Kidney (tissue), 14 donors: Measurements from ENCODE around the gene PSG1. TPM values are rescaled to one million over a fixed set of nuclear protein-coding genes. Genes with fewer than 3 reads are reported as not detected.
"Not testable (repeated sequence)": the region's sequence is repeated elsewhere in the genome, so short reads cannot be mapped to it uniquely, and the experiment has no call there.

ENCODE experiments used
- DNase-seq, 5 donors: peaks; one replicate each; pipeline ENCODE4 v3.0.0-alpha.2; 2013 to 2020
- FAIRE-seq: peaks from 2 replicates; lab custom pipeline; 2012; peaks lifted over from hg19 to GRCh38; lab: Jason Lieb, UNC
- H3K27ac ChIP-seq, 2 donors: one replicate each; pipeline ENCODE4 v1.7.0; 2013; ENCODE audit warnings: low read depth in 2 of 2, low read length in 2 of 2, inconsistent platforms in 1 of 2
- H3K27me3 ChIP-seq: one replicate; pipeline ENCODE4 v1.7.1; 2013; ENCODE audit warnings: low read length, inconsistent platforms; ENCODE audit not compliant: control insufficient read depth, insufficient read depth
- H3K36me3 ChIP-seq, 3 donors: one replicate each; pipeline versions ENCODE4 v1.7.0 to v1.7.1; 2013; ENCODE audit warnings: low read length in 3 of 3, control low read depth in 1 of 3, inconsistent platforms in 1 of 3; ENCODE audit not compliant: insufficient read depth in 3 of 3, control insufficient read depth in 2 of 3
- H3K4me1 ChIP-seq, 3 donors: one replicate each; pipeline versions ENCODE4 v1.7.0 to v1.7.1; 2013; ENCODE audit warnings: low read length in 3 of 3, inconsistent platforms in 1 of 3, low read depth in 1 of 3; ENCODE audit not compliant: control insufficient read depth in 2 of 3, insufficient read depth in 2 of 3
- H3K4me3 ChIP-seq, 3 donors: one replicate each; pipeline versions ENCODE4 v1.7.0 to v1.8.1; 2013; ENCODE audit warnings: low read length in 3 of 3, control low read depth in 1 of 3, inconsistent platforms in 1 of 3
- H3K9ac ChIP-seq, 3 donors: one replicate each; pipeline versions ENCODE4 v1.7.0 to v1.7.1; 2013; ENCODE audit warnings: low read length in 3 of 3, control low read depth in 1 of 3, inconsistent platforms in 1 of 3
- H3K9me3 ChIP-seq, 3 donors: one replicate each; pipeline versions ENCODE4 v1.7.0 to v1.7.1; 2013; ENCODE audit warnings: low read length in 3 of 3, control low read depth in 1 of 3, inconsistent platforms in 1 of 3; ENCODE audit not compliant: control insufficient read depth in 2 of 3, insufficient read depth in 1 of 3
- CTCF ChIP-seq: IDR thresholded peaks from 3 replicates; pipeline ENCODE4 v1.5.1; 2012; ENCODE audit warnings: mild to moderate bottlenecking, moderate library complexity, borderline replicate concordance; ENCODE audit not compliant: insufficient read depth; ENCODE audit errors: extremely low read depth
- intact Hi-C: fragments of 100-400 bp; cut with DNase I; formaldehyde crosslinking; loops from one replicate; pipeline ENCODE4 v1.11.1; 2022
- polyA plus RNA-seq: library from polyadenylated mRNA; stranded (reverse); fragments of 350-450 nt; fragmentation: Illumina TruSeq; extraction: RNeasy Lipid Tissue Mini Kit (QIAGEN cat#74804); gene quantifications from one replicate; pipeline ENCODE4 v1.2.3, GENCODE V29; 2014; ENCODE audit warnings: low read depth, low replicate concordance; ENCODE audit not compliant: insufficient read depth
- total RNA-seq: library from RNA; stranded (reverse); fragmentation: NEBNext Ultra II Directional; extraction: Animal tissue kit (Norgen Biotek cat#: 25700); gene quantifications from one replicate; pipeline ENCODE4 v1.2.1, GENCODE V29; 2021
- donor health status: control.
- donor health status: control.
- donor health status: control.
- donor health status: control.
- donor health status: control.
- donor health status: DM: yes; HTN: yes; CAD: no.
- donor health status: Normal renal cell carcinoma (clear cell type).

Gene PSG1
- total and polyA plus RNA-seq, 2 donors from 2014 or later, result not detected

GRCh38 chr19:42919757-42920079, 40.2 kb upstream of the PSG1 start:
- no peak overlapping the region for H3K4me3 ChIP-seq
- H3K9me3 ChIP-seq, result no peaks in the 10 kb centered on the region
- H3K4me1 ChIP-seq, result no peaks in the 10 kb centered on the region
- TF ChIP-seq CTCF, result no peak
- no peak for FAIRE-seq
- no peak overlapping the region for H3K9ac ChIP-seq
- no peaks in the 10 kb centered on the region for H3K36me3 ChIP-seq
- no peak for DNase-seq
- intact Hi-C loops, result no loop called here
- H3K27me3 ChIP-seq, result no peaks in the 10 kb centered on the region
- H3K27ac ChIP-seq, result no peak overlapping the region

GRCh38 chr19:42919070-42919756, 39.7 kb upstream of the PSG1 start:
- H3K4me3 ChIP-seq, H3K36me3 ChIP-seq, H3K9me3 ChIP-seq, H3K27me3 ChIP-seq, H3K9ac ChIP-seq, DNase-seq, H3K4me1 ChIP-seq, FAIRE-seq, H3K27ac ChIP-seq, intact Hi-C loops: not testable (repeated sequence)

- H3K4me1 ChIP-seq, H3K27me3 ChIP-seq, H3K9me3 ChIP-seq, H3K9ac ChIP-seq, H3K36me3 ChIP-seq, intact Hi-C loops, DNase-seq, H3K27ac ChIP-seq, H3K4me3 ChIP-seq, FAIRE-seq: not testable (repeated sequence)
Observed at GRCh38 chr19:42918377-42919069, 39.0 kb upstream of the PSG1 start.

DNA sequence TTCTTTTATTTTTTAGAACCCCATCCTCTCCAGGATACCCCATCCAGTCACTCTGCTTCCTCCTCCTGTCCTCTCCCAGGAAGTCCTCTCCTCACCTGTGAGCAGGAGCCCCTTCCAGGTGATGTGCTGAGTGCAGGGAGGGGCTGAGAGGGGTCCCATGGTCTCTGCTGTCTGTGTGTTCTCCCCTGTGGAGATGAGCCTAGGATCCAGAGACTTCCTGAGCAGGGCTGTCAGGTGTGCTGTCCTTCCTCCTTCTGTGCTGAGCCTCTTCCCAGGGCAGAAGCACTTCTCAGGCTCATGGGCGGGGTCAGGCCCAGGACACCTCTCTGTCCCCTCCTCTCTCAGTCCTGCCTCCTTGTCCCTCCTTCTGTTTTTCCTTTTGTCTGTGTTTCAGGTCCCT, 38.1 kb upstream of the PSG1 start, which contains the start of gene PSG6:
Gene PSG6 (minus strand): TSS at position 261 of the 400 bp plus-strand sequence. CDS start 102 bp downstream, at position 159.
- H3K4me3 ChIP-seq, H3K27me3 ChIP-seq, DNase-seq, FAIRE-seq, H3K9me3 ChIP-seq, intact Hi-C loops, H3K36me3 ChIP-seq, H3K27ac ChIP-seq, H3K9ac ChIP-seq, H3K4me1 ChIP-seq: not testable (repeated sequence)

- intact Hi-C loops, H3K4me1 ChIP-seq, H3K27ac ChIP-seq, DNase-seq, H3K27me3 ChIP-seq, H3K36me3 ChIP-seq, H3K9me3 ChIP-seq, FAIRE-seq, H3K4me3 ChIP-seq, H3K9ac ChIP-seq: not testable (repeated sequence)
Observed at GRCh38 chr19:42916931-42917330, 37.4 kb upstream of the PSG1 start.

- H3K36me3 ChIP-seq, FAIRE-seq, H3K4me3 ChIP-seq, H3K27ac ChIP-seq, H3K27me3 ChIP-seq, H3K9ac ChIP-seq, DNase-seq, intact Hi-C loops, H3K9me3 ChIP-seq, H3K4me1 ChIP-seq: not testable (repeated sequence)
Observed at GRCh38 chr19:42913516-42913915, 34.0 kb upstream of the PSG1 start.

DNA sequence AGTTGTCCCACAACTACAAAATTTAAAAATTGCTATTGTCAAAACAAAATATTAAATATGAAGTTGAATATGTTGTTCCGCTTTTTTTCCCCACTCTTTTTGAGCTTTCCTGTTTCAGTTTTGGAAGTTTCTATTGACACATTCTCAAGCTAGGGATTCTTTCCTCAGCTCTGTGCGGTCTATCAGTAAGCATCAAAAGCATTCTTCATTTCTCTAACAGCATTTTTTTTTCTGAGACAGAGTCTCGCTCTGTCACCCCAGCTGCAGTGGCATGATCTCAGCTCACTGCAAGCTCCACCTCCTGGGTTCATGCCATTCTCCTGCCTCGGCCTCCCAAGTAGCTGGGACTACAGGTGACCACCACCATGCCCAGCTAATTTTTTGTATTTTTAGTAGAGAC, 33.4 kb upstream of the PSG1 start:
- H3K4me3 ChIP-seq, H3K36me3 ChIP-seq, H3K27me3 ChIP-seq, H3K4me1 ChIP-seq, intact Hi-C loops, H3K9ac ChIP-seq, H3K9me3 ChIP-seq, DNase-seq, FAIRE-seq, H3K27ac ChIP-seq: not testable (repeated sequence)
